ENCODE results near the gene PNO1. TPM values are rescaled to one million over a fixed set of nuclear protein-coding genes. Genes with fewer than 3 reads are reported as not detected.

The PNO1 gene
- total RNA-seq, 1 donor from 2014 or later: 20.6 TPM

- H3K27me3 ChIP-seq: no peaks in the 10 kb centered on the region
- H3K9me3 ChIP-seq (ENCODE audit: low read depth): no peaks in the 10 kb centered on the region
- TF ChIP-seq EZH2 (IDR thresholded peaks at IDR 0.05): no peak
- no peak for TF ChIP-seq CTCF (IDR thresholded peaks at IDR 0.05)
- no peaks in the 10 kb centered on the region for H3K4me1 Mint-ChIP-seq
- H3K4me2 ChIP-seq: no peak overlapping the region
- no peaks in the 10 kb centered on the region for H3F3A ChIP-seq (ENCODE audit: low read depth)
- no peak overlapping the region for H3K9ac ChIP-seq
- no peak overlapping the region for H3K27ac Mint-ChIP-seq
- peaks cover 68% of the 10 kb centered on the region for H4K20me1 ChIP-seq (ENCODE audit: low read depth)
- no peaks in the 10 kb centered on the region for H3K36me3 ChIP-seq
- DNase-seq (ENCODE audit: low spot score): no peak
- H3K36me3 Mint-ChIP-seq: peaks cover 28% of the 10 kb centered on the region
- peaks cover 8% of the 10 kb centered on the region for H3K9me3 Mint-ChIP-seq
- no peak overlapping the region for H2AFZ ChIP-seq (replicated peaks)
- peaks cover 2% of the 10 kb centered on the region for H3K27me3 Mint-ChIP-seq (ENCODE audit: insufficient read depth, low read depth)
- no peak overlapping the region for H3K4me3 Mint-ChIP-seq
- H3K27ac ChIP-seq: no peak overlapping the region
- H3K79me2 ChIP-seq (ENCODE audit: low read depth): peaks cover 100% of the 10 kb centered on the region
- H3K4me1 ChIP-seq: no peaks in the 10 kb centered on the region
- H3K4me3 ChIP-seq: no peak overlapping the region
Measured at GRCh38 chr2:68216454-68217310, 59.0 kb downstream of the PNO1 start.

- H2AFZ ChIP-seq (replicated peaks): no peak overlapping the region
- peaks cover 100% of the 10 kb centered on the region for H3K79me2 ChIP-seq (ENCODE audit: low read depth)
- Mint-ChIP-seq H3K27ac (no peak overlapping the region), H3K4me1 (no peaks in the 10 kb centered on the region), H3K9me3 (peaks cover 16% of the 10 kb centered on the region), H3K27me3 (ENCODE audit: insufficient read depth, low read depth) (peaks cover 2% of the 10 kb centered on the region), H3K36me3 (peaks cover 33% of the 10 kb centered on the region), H3K4me3 (no peak overlapping the region)
- no peaks in the 10 kb centered on the region for H3F3A ChIP-seq (ENCODE audit: low read depth)
- peaks cover 79% of the 10 kb centered on the region for H4K20me1 ChIP-seq (ENCODE audit: low read depth)
- TF ChIP-seq CTCF (IDR thresholded peaks at IDR 0.05) (no peak), EZH2 (IDR thresholded peaks at IDR 0.05) (no peak), EZH2phosphoT487 (IDR thresholded peaks at IDR 0.05) (no peak)
- DNase-seq (ENCODE audit: low spot score): no peak
- H3K4me2 ChIP-seq: no peak overlapping the region
- H3K9ac ChIP-seq: no peak overlapping the region
- no peaks in the 10 kb centered on the region for H3K27me3 ChIP-seq
- peaks cover 7% of the 10 kb centered on the region for H3K4me1 ChIP-seq
- H3K4me3 ChIP-seq: no peak overlapping the region
- H3K36me3 ChIP-seq: no peaks in the 10 kb centered on the region
- no peak overlapping the region for H3K27ac ChIP-seq
- H3K9me3 ChIP-seq (ENCODE audit: low read depth): no peaks in the 10 kb centered on the region
Measured at GRCh38 chr2:68217729-68218128, 60.0 kb downstream of the PNO1 start.

GRCh38 chr2:68218343-68218901 is 60.7 kb downstream of the PNO1 start:
- Histone ChIP-seq H3K27me3 (no peaks in the 10 kb centered on the region), H3K9ac (no peak overlapping the region), H3K36me3 (no peaks in the 10 kb centered on the region), H3F3A (ENCODE audit: low read depth) (no peaks in the 10 kb centered on the region), H2AFZ (replicated peaks) (no peak overlapping the region), H3K27ac (no peak overlapping the region), H3K9me3 (ENCODE audit: low read depth) (no peaks in the 10 kb centered on the region), H3K4me1 (peaks cover 8% of the 10 kb centered on the region), H3K4me2 (no peak overlapping the region), H3K79me2 (ENCODE audit: low read depth) (peaks cover 100% of the 10 kb centered on the region), H3K4me3 (no peak overlapping the region), H4K20me1 (ENCODE audit: low read depth) (peaks cover 85% of the 10 kb centered on the region)
- no peak overlapping the region for H3K4me3 Mint-ChIP-seq
- TF ChIP-seq CTCF (IDR thresholded peaks at IDR 0.05) (no peak), EZH2 (IDR thresholded peaks at IDR 0.05) (no peak), EZH2phosphoT487 (IDR thresholded peaks at IDR 0.05) (no peak)
- H3K9me3 Mint-ChIP-seq: peaks cover 16% of the 10 kb centered on the region
- peaks cover 2% of the 10 kb centered on the region for H3K27me3 Mint-ChIP-seq (ENCODE audit: insufficient read depth, low read depth)
- no peaks in the 10 kb centered on the region for H3K4me1 Mint-ChIP-seq
- H3K36me3 Mint-ChIP-seq: peaks cover 34% of the 10 kb centered on the region
- DNase-seq (ENCODE audit: low spot score): no peak
- H3K27ac Mint-ChIP-seq: no peak overlapping the region

All from neural progenitor cell (in vitro differentiated cells).